ENCODE results near the gene ERMARD.
A peak's percentile ranks its signal among the peaks of the same experiment; 100 is the strongest.

Gene ERMARD

GRCh38 chr6:169783971-169784820 lies 32.8 kb downstream of the ERMARD start:
- DNase-seq, result no peak

GRCh38 chr6:169784821-169785340 lies 33.5 kb downstream of the ERMARD start:
- no peak for DNase-seq

- no peak for DNase-seq
Observed at GRCh38 chr6:169785566-169785965, 34.1 kb downstream of the ERMARD start.

- DNase-seq, result no peak
Observed at GRCh38 chr6:169786349-169786748, 34.9 kb downstream of the ERMARD start.

- no peak for DNase-seq
Observed at GRCh38 chr6:169787797-169788196, 36.4 kb downstream of the ERMARD start.

- no peak for DNase-seq
Observed at GRCh38 chr6:169788809-169789145, 37.4 kb downstream of the ERMARD start.

- DNase-seq, result no peak
Observed at GRCh38 chr6:169789146-169789943, 37.9 kb downstream of the ERMARD start.

- peak; percentile 77 for DNase-seq
Observed at GRCh38 chr6:169789944-169790927, 38.8 kb downstream of the ERMARD start.

GRCh38 chr6:169791721-169792131 lies 40.3 kb downstream of the ERMARD start:
- DNase-seq, result no peak

GRCh38 chr6:169792306-169793015 lies 41.0 kb downstream of the ERMARD start:
- DNase-seq, result no peak

- no peak for DNase-seq
Observed at GRCh38 chr6:169793408-169793807, 42.0 kb downstream of the ERMARD start.

GRCh38 chr6:169794317-169795055 lies 43.1 kb downstream of the ERMARD start:
- no peak for DNase-seq

GRCh38 chr6:169795196-169795595 lies 43.8 kb downstream of the ERMARD start:
- no peak for DNase-seq

GRCh38 chr6:169798764-169799473 lies 47.5 kb downstream of the ERMARD start:
- DNase-seq, result no peak

- DNase-seq, result no peak
Observed at GRCh38 chr6:169799474-169799926, 48.1 kb downstream of the ERMARD start.

- no peak for DNase-seq
Observed at GRCh38 chr6:169800116-169800667, 48.8 kb downstream of the ERMARD start.

- no peak for DNase-seq
Observed at GRCh38 chr6:169800668-169801395, 49.4 kb downstream of the ERMARD start.

- DNase-seq, result no peak
Observed at GRCh38 chr6:169801396-169802160, 50.2 kb downstream of the ERMARD start.

GRCh38 chr6:169802790-169803189 lies 51.4 kb downstream of the ERMARD start:
- DNase-seq, result no peak

Data from hematopoietic multipotent progenitor cell treated with erythropoietin and hydrocortisone succinate and interleukin-3 and kit ligand, for 6 days (in vitro differentiated cells).